Keratinocyte (primary cell): ENCODE data around the gene SENP8. TPM values are rescaled to one million over a fixed set of nuclear protein-coding genes. Genes with fewer than 3 reads are reported as not detected.
A peak's percentile ranks its signal among the peaks of the same experiment; 100 is the strongest.

ENCODE experiments used
- DNase-seq: peaks from one replicate; pipeline ENCODE4 v3.0.0-alpha.2; 2011; ENCODE audit warnings: low read depth, missing footprints, low spot score
- FAIRE-seq: peaks from 2 replicates; lab custom pipeline; 2011; peaks lifted over from hg19 to GRCh38; lab: Jason Lieb, UNC
- H2AFZ ChIP-seq: 2 replicates; pipeline ENCODE4 v1.6.0; 2012; ENCODE audit warnings: low read length, control low read depth, inconsistent platforms; ENCODE audit not compliant: control insufficient read depth
- H3K27ac ChIP-seq: 2 replicates; pipeline ENCODE4 v1.5.1; 2011; ENCODE audit warnings: low read length; ENCODE audit not compliant: control insufficient read depth, insufficient read depth
- H3K27me3 ChIP-seq: 3 replicates; pipeline ENCODE4 v1.6.0; 2011; ENCODE audit warnings: low read length; ENCODE audit not compliant: control insufficient read depth, insufficient read depth; ENCODE audit errors: extremely low read depth
- H3K36me3 ChIP-seq, 2 experiments: 2 replicates in 1 of 2; 3 replicates in 1 of 2; pipeline ENCODE4 v1.5.1; 2011; ENCODE audit warnings: low read length in 2 of 2, mild to moderate bottlenecking in 1 of 2; ENCODE audit not compliant: control insufficient read depth in 2 of 2, insufficient read depth in 2 of 2; ENCODE audit errors: extremely low read depth in 1 of 2
- H3K4me1 ChIP-seq: 3 replicates; pipeline ENCODE4 v1.5.1; 2011; ENCODE audit warnings: low read length; ENCODE audit not compliant: control insufficient read depth, insufficient read depth; ENCODE audit errors: extremely low read depth
- H3K4me2 ChIP-seq: 3 replicates; pipeline ENCODE4 v1.6.0; 2011; ENCODE audit warnings: low read depth, low read length; ENCODE audit not compliant: control insufficient read depth, insufficient read depth; ENCODE audit errors: extremely low read depth
- H3K4me3 ChIP-seq, 3 experiments: fragments of 200-600 bp in 1 of 3; sonication (generic) in 1 of 3; 2 replicates in 2 of 3; 3 replicates in 1 of 3; pipeline ENCODE4 v1.5.1; 2011 to 2016; ENCODE audit warnings: low read length in 3 of 3, mild to moderate bottlenecking in 3 of 3, control low read depth in 2 of 3, inconsistent platforms in 1 of 3, low read depth in 1 of 3, mixed read lengths in 1 of 3, mixed run types in 1 of 3, moderate library complexity in 1 of 3; ENCODE audit not compliant: control insufficient read depth in 2 of 3, insufficient read depth in 2 of 3; ENCODE audit errors: extremely low read depth in 1 of 3
- H3K79me2 ChIP-seq: 2 replicates; pipeline ENCODE4 v1.6.0; 2012; ENCODE audit warnings: low read length; ENCODE audit not compliant: control insufficient read depth, insufficient read depth
- H3K9ac ChIP-seq: 3 replicates; pipeline ENCODE4 v1.6.0; 2011; ENCODE audit warnings: low read length; ENCODE audit not compliant: control insufficient read depth, insufficient read depth; ENCODE audit errors: extremely low read depth
- H3K9me1 ChIP-seq: 3 replicates; pipeline ENCODE4 v1.6.0; 2011; ENCODE audit warnings: low read length; ENCODE audit not compliant: control insufficient read depth, insufficient read depth; ENCODE audit errors: extremely low read depth
- H3K9me3 ChIP-seq: 2 replicates; pipeline ENCODE4 v1.5.1; 2012; ENCODE audit warnings: low read depth, low read length; ENCODE audit not compliant: control insufficient read depth
- H4K20me1 ChIP-seq: 3 replicates; pipeline ENCODE4 v1.6.0; 2011; ENCODE audit warnings: low read length; ENCODE audit not compliant: control insufficient read depth, insufficient read depth; ENCODE audit errors: extremely low read depth
- EZH2 ChIP-seq: IDR thresholded peaks from one replicate; pipeline ENCODE4 v1.6.1; 2012; ENCODE audit warnings: inconsistent platforms, mild to moderate bottlenecking, low read length, moderate library complexity
- dilution Hi-C: fragments of 300-500 bp; cut with MboI; formaldehyde crosslinking; loops from one replicate; pipeline ENCODE4 v1.7.0; 2020; ENCODE audit warnings: low sequenced_read_pairs; ENCODE audit not compliant: extremely low pct_ligation_motif_present
- polyA plus RNA-seq, 5 experiments: library from polyadenylated mRNA; depleted of rRNA in 3 of 5; stranded (reverse) in 3 of 5; stranded (forward) in 1 of 5; unstranded in 1 of 5; fragments of >200 nt; gene quantifications; 1 replicate in 1 of 5; 2 replicates in 3 of 5; 3 replicates in 1 of 5; pipeline versions ENCODE4 v1.2.1 to v1.2.3, GENCODE V29; 2011 to 2012; ENCODE audit warnings: missing spikeins in 2 of 5, low read depth in 1 of 5, low replicate concordance in 1 of 5
- TF ChIP-seq, protein P1 (sequence below), 3 experiments: IDR thresholded peaks in 1 of 3; conservative IDR thresholded peaks in 1 of 3; optimal IDR thresholded peaks in 1 of 3; 2 replicates in 2 of 3; 3 replicates in 1 of 3; pipeline versions ENCODE3 to v1.5.1; 2011; ENCODE audit warnings: low read length in 3 of 3, mild to moderate bottlenecking in 3 of 3, moderate library complexity in 2 of 3, control low read depth in 1 of 3, inconsistent platforms in 1 of 3; ENCODE audit not compliant: insufficient read depth in 2 of 3; ENCODE audit errors: extremely low read depth in 1 of 3

SENP8 gene
- polyA plus RNA-seq, 1 donor (not counting 4 experiments of a cell fraction or from before 2014, with no cell fraction given): 6.0 TPM

DNA sequence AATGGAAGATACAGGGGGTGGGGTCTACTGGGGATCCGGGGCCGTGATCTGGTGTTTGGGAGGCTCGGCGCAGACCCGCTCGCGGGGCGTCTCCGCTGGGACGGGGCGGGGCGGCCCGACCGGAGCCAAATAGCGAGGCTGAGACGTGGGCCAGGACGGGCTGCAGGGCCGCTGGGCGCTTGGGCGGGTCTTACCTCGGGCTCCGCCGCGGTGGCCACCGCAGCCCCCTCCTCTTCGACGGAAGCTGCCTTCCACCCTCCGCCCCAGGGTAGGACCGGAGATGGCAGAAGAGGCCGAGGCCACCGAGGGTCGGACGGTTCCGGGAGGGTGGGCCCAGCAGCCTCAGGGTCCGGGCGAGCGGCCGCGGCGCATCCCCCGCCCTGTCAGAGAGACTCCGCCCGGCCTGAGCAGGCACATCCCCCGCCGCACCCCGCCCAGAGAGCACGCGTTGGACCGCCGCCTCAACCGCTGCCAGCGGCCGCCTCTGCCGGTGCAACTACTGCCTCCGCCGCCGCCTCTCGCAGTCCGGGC, 652 bp upstream of the SENP8 start:
- peak overlapping the region; percentile 96 for H2AFZ ChIP-seq
- peak overlapping the region; percentile 99 for H3K27ac ChIP-seq
- dilution Hi-C loops: no loop called here
- peaks cover 34% of the 10 kb centered on the region for H3K79me2 ChIP-seq
- H3K9ac ChIP-seq: peak overlapping the region; percentile 83
- H3K27me3 ChIP-seq: no peaks in the 10 kb centered on the region
- no peaks in the 10 kb centered on the region for H4K20me1 ChIP-seq
- no peaks in the 10 kb centered on the region for H3K9me3 ChIP-seq
- peak overlapping the region; percentile 75 for H3K4me2 ChIP-seq
- no peak for TF ChIP-seq EZH2
- TF ChIP-seq, protein P1, sequence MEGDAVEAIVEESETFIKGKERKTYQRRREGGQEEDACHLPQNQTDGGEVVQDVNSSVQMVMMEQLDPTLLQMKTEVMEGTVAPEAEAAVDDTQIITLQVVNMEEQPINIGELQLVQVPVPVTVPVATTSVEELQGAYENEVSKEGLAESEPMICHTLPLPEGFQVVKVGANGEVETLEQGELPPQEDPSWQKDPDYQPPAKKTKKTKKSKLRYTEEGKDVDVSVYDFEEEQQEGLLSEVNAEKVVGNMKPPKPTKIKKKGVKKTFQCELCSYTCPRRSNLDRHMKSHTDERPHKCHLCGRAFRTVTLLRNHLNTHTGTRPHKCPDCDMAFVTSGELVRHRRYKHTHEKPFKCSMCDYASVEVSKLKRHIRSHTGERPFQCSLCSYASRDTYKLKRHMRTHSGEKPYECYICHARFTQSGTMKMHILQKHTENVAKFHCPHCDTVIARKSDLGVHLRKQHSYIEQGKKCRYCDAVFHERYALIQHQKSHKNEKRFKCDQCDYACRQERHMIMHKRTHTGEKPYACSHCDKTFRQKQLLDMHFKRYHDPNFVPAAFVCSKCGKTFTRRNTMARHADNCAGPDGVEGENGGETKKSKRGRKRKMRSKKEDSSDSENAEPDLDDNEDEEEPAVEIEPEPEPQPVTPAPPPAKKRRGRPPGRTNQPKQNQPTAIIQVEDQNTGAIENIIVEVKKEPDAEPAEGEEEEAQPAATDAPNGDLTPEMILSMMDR (optimal IDR thresholded peaks at IDR 0.05 in 1 of 3, IDR thresholded peaks at IDR 0.05 in 1 of 3, conservative IDR thresholded peaks at IDR 0.05 in 1 of 3; ENCODE audit: extremely low read depth in 1 of 3, insufficient read depth in 2 of 3, low read length in 3 of 3): no peak
- no peaks in the 10 kb centered on the region for H3K9me1 ChIP-seq
- H3K36me3 ChIP-seq: no peaks in the 10 kb centered on the region
- DNase-seq (peak; percentile 11), FAIRE-seq (no peak)
- peak overlapping the region; percentile 69 to 89 (median 73) for H3K4me3 ChIP-seq
- no peaks in the 10 kb centered on the region for H3K4me1 ChIP-seq

DNA sequence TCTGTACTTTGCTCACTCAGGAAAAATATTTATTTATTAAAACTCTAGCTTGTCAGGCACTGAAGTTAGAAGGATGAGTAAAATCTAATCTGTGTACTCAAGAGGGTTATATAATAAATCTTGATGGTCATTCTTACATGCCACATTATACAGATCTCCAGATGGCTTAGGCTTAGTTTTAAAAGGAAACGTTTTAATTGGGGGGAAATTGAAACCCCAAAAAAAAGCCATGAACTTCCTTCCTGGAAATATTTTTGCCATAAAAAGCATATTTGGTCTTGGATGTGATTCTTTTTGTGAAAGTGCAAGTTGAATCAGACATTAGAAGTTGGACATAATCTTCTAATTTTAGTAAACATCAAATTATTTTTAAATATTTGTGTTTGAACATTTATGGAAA, 6.0 kb downstream of the SENP8 start:
- Histone ChIP-seq H3K27ac (no peak overlapping the region), H3K4me1 (no peaks in the 10 kb centered on the region), H3K9ac (no peak overlapping the region), H3K4me2 (no peak overlapping the region), H3K9me3 (no peaks in the 10 kb centered on the region), H3K36me3 (no peaks in the 10 kb centered on the region), H3K79me2 (peaks cover 2% of the 10 kb centered on the region), H3K27me3 (no peaks in the 10 kb centered on the region), H4K20me1 (no peaks in the 10 kb centered on the region), H3K4me3 (no peak overlapping the region), H2AFZ (no peak overlapping the region), H3K9me1 (no peaks in the 10 kb centered on the region)
- TF ChIP-seq EZH2: no peak
- TF ChIP-seq, protein P1 (optimal IDR thresholded peaks at IDR 0.05 in 1 of 3, IDR thresholded peaks at IDR 0.05 in 1 of 3, conservative IDR thresholded peaks at IDR 0.05 in 1 of 3; ENCODE audit: extremely low read depth in 1 of 3, insufficient read depth in 2 of 3, low read length in 3 of 3): no peak
- FAIRE-seq (no peak), DNase-seq (no peak)
- dilution Hi-C loops: no loop called here
